ENCODE results near the gene ZNF718. TPM values are rescaled to one million over a fixed set of nuclear protein-coding genes. Genes with fewer than 3 reads are reported as not detected.
"Not testable (repeated sequence)": the region's sequence is repeated elsewhere in the genome, so short reads cannot be mapped to it uniquely, and the experiment has no call there.

Gene ZNF718
- total and polyA plus RNA-seq, 2 donors (not counting 3 experiments of a cell fraction or from before 2014, with no cell fraction given), result 0.99 to 12.1 TPM

- no TSS peak for BruUV-seq (replicated peaks)
- Histone ChIP-seq H3K27me3 (ENCODE audit: control insufficient read depth in 2 of 2, insufficient read depth in 2 of 2, low read length in 2 of 2) (no peaks in the 10 kb centered on the region), H3K27ac (ENCODE audit: insufficient read depth, low read depth, low read length) (no peak overlapping the region), H3K4me2 (ENCODE audit: insufficient read depth, low read length) (no peak overlapping the region), H3K4me1 (ENCODE audit: control insufficient read depth, extremely low read depth, insufficient read depth, low read length) (no peaks in the 10 kb centered on the region), H2AFZ (ENCODE audit: low read depth, low read length) (no peak overlapping the region), H3K79me2 (ENCODE audit: control insufficient read depth, insufficient read depth, low read length) (no peaks in the 10 kb centered on the region), H4K20me1 (replicated peaks; ENCODE audit: control insufficient read depth, extremely low read depth, insufficient read depth, low read length) (no peaks in the 10 kb centered on the region), H3K36me3 (ENCODE audit: control insufficient read depth in 2 of 2, extremely low read depth in 1 of 2, insufficient read depth in 2 of 2, low read length in 2 of 2) (no peaks in the 10 kb centered on the region), H3K4me3 (replicated peaks in 1 of 3; ENCODE audit: insufficient read depth in 1 of 3, low read depth in 1 of 3, low read length in 3 of 3) (no peak overlapping the region), H3K9me1 (replicated peaks; ENCODE audit: control insufficient read depth, extremely low read depth, insufficient read depth, low read length) (no peaks in the 10 kb centered on the region), H3K9me3 (replicated peaks; ENCODE audit: control insufficient read depth, insufficient read depth, low read length) (peaks cover 17% of the 10 kb centered on the region), H3K9ac (replicated peaks; ENCODE audit: extremely low read depth, insufficient read depth, low read length) (no peak overlapping the region)
- intact Hi-C loops (cut with micrococcal nuclease) (no loop called here), dilution Hi-C loops (cut with MboI; ENCODE audit: extremely low pct_ligation_motif_present, low sequenced_read_pairs) (no loop called here)
- DNase-seq (ENCODE audit: low read depth, low spot score) (no peak), FAIRE-seq (no peak)
- TF ChIP-seq CTCF (IDR thresholded peaks at IDR 0.05; ENCODE audit: extremely low read depth in 1 of 2, insufficient read depth in 1 of 2, low read depth in 1 of 2, low read length in 2 of 2), result no peak
- no peak for TF ChIP-seq FOS (IDR thresholded peaks at IDR 0.05; ENCODE audit: borderline replicate concordance, insufficient read depth, low read length)
- no peak for TF ChIP-seq GATA2 (IDR thresholded peaks at IDR 0.05; ENCODE audit: insufficient read depth, insufficient read length, low read depth, low read length)
- TF ChIP-seq EZH2 (IDR thresholded peaks at IDR 0.05; ENCODE audit: borderline replicate concordance, low read depth, low read length, severe bottlenecking), result no peak
- TF ChIP-seq JUN (IDR thresholded peaks at IDR 0.05; ENCODE audit: borderline replicate concordance, insufficient read depth, insufficient read length, low read depth), result no peak
- TF ChIP-seq POLR2AphosphoS5 (IDR thresholded peaks at IDR 0.05; ENCODE audit: insufficient read depth, low read depth, low read length), result no peak
- no peak for TF ChIP-seq MYC (IDR thresholded peaks at IDR 0.05; ENCODE audit: low read depth, low read length)
- TF ChIP-seq MAX (IDR thresholded peaks at IDR 0.05; ENCODE audit: insufficient read depth, insufficient read length), result no peak
- no peak for TF ChIP-seq POLR2A (IDR thresholded peaks at IDR 0.05; ENCODE audit: low read depth, low read length)
- POLR2A ChIA-PET, result no interaction called here
- CTCF ChIA-PET, result no interaction called here
These were observed 37.4 kb downstream of the ZNF718 start for GRCh38 chr4:161496-162284.

DNA sequence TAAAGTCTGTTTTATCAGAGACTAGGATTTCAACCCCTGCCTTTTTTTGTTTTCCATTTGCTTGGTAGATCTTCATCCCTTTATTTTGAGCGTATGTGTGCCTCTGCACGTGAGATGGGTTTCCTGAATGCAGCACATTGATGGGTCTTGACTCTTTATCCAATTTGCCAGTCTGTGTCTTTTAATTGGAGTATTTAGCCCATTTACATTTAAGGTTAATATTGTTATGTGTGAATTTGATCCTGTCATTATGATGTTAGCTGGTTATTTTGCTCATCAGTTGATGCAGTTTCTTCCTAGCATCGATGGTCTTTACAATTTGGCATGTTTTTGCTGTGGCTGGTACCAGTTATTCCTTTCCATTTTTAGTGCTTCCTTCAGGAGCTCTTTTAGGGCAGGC, 45.3 kb downstream of the ZNF718 start:
- CTCF ChIA-PET, result not testable (repeated sequence)

More for the DNA sequence above, 45.3 kb downstream of the ZNF718 start:
- POLR2A ChIA-PET; dilution Hi-C loops (cut with MboI; ENCODE audit: extremely low pct_ligation_motif_present, low sequenced_read_pairs); H3K27ac ChIP-seq (ENCODE audit: insufficient read depth, low read depth, low read length); DNase-seq (ENCODE audit: low read depth, low spot score); H3K9me1 ChIP-seq (replicated peaks; ENCODE audit: control insufficient read depth, extremely low read depth, insufficient read depth, low read length); H3K9me3 ChIP-seq (replicated peaks; ENCODE audit: control insufficient read depth, insufficient read depth, low read length); H3K4me1 ChIP-seq (ENCODE audit: control insufficient read depth, extremely low read depth, insufficient read depth, low read length); H3K36me3 ChIP-seq (ENCODE audit: control insufficient read depth in 2 of 2, extremely low read depth in 1 of 2, insufficient read depth in 2 of 2, low read length in 2 of 2); H3K79me2 ChIP-seq (ENCODE audit: control insufficient read depth, insufficient read depth, low read length); H3K4me2 ChIP-seq (ENCODE audit: insufficient read depth, low read length); BruUV-seq (replicated peaks); H3K27me3 ChIP-seq (ENCODE audit: control insufficient read depth in 2 of 2, insufficient read depth in 2 of 2, low read length in 2 of 2); H3K9ac ChIP-seq (replicated peaks; ENCODE audit: extremely low read depth, insufficient read depth, low read length); intact Hi-C loops (cut with micrococcal nuclease); H2AFZ ChIP-seq (ENCODE audit: low read depth, low read length); H3K4me3 ChIP-seq (replicated peaks in 1 of 3; ENCODE audit: insufficient read depth in 1 of 3, low read depth in 1 of 3, low read length in 3 of 3); FAIRE-seq; H4K20me1 ChIP-seq (replicated peaks; ENCODE audit: control insufficient read depth, extremely low read depth, insufficient read depth, low read length): not testable (repeated sequence)

Measured in endothelial cell of umbilical vein (primary cell).